GM19395 (cell line): ENCODE data around the gene RPEL1.
"Not testable (repeated sequence)": the region's sequence is repeated elsewhere in the genome, so short reads cannot be mapped to it uniquely, and the experiment has no call there.

Experiments
- ATAC-seq: cut with Tn5 transposase; IDR thresholded peaks from one replicate; pipeline ENCODE4 v1.9.1; 2021; ENCODE audit warnings: mild to moderate bottlenecking, moderate library complexity; ENCODE audit not compliant: unreplicated experiment

Gene RPEL1

GRCh38 chr10:103245587-103245986 is at the start of gene RPEL1:
RPEL1 (plus strand) TSS chr10:103245887; CDS start chr10:103245997, 110 bp downstream.
- ATAC-seq, result not testable (repeated sequence)

- ATAC-seq, result no peak
Measured at GRCh38 chr10:103196516-103196915, 49.2 kb upstream of the RPEL1 start.

- no peak for ATAC-seq
Measured at GRCh38 chr10:103197174-103197573, 48.5 kb upstream of the RPEL1 start.

GRCh38 chr10:103197903-103198302 is 47.8 kb upstream of the RPEL1 start:
- ATAC-seq, result no peak

- no peak for ATAC-seq
Measured at GRCh38 chr10:103198648-103199047, 47.0 kb upstream of the RPEL1 start.

GRCh38 chr10:103199488-103199887 is 46.2 kb upstream of the RPEL1 start:
- ATAC-seq, result no peak

- ATAC-seq, result no peak
Measured at GRCh38 chr10:103202319-103202718, 43.4 kb upstream of the RPEL1 start.

- no peak for ATAC-seq
Measured at GRCh38 chr10:103203466-103203865, 42.2 kb upstream of the RPEL1 start.

GRCh38 chr10:103204353-103205255 is 41.1 kb upstream of the RPEL1 start:
- no peak for ATAC-seq

GRCh38 chr10:103205401-103205800 is 40.3 kb upstream of the RPEL1 start:
- not testable (repeated sequence) for ATAC-seq

- not testable (repeated sequence) for ATAC-seq
Measured at GRCh38 chr10:103206715-103207114, 39.0 kb upstream of the RPEL1 start.

GRCh38 chr10:103207141-103207540 is 38.5 kb upstream of the RPEL1 start:
- no peak for ATAC-seq

- ATAC-seq, result not testable (repeated sequence)
Measured at GRCh38 chr10:103207643-103208042, 38.0 kb upstream of the RPEL1 start.

- not testable (repeated sequence) for ATAC-seq
Measured at GRCh38 chr10:103210262-103210661, 35.4 kb upstream of the RPEL1 start.

GRCh38 chr10:103215601-103216000 is 30.1 kb upstream of the RPEL1 start:
- no peak for ATAC-seq

GRCh38 chr10:103216362-103216761 is 29.3 kb upstream of the RPEL1 start:
- ATAC-seq, result not testable (repeated sequence)

- no peak for ATAC-seq
Measured at GRCh38 chr10:103224133-103224532, 21.6 kb upstream of the RPEL1 start.

- ATAC-seq, result not testable (repeated sequence)
Measured at GRCh38 chr10:103224721-103225120, 21.0 kb upstream of the RPEL1 start.

- ATAC-seq, result no peak
Measured at GRCh38 chr10:103225939-103226338, 19.7 kb upstream of the RPEL1 start.

- ATAC-seq, result no peak
Measured at GRCh38 chr10:103227416-103227815, 18.3 kb upstream of the RPEL1 start.

- ATAC-seq, result no peak
Measured at GRCh38 chr10:103231047-103231551, 14.6 kb upstream of the RPEL1 start.

- no peak for ATAC-seq
Measured at GRCh38 chr10:103232131-103232673, 13.5 kb upstream of the RPEL1 start.
